HG03520 (cell line): ENCODE data around the gene BCORL1.

Source experiments
- ATAC-seq: cut with Tn5 transposase; IDR thresholded peaks from one replicate; pipeline ENCODE4 v1.9.1; 2021; ENCODE audit warnings: mild to moderate bottlenecking, moderate library complexity; ENCODE audit not compliant: unreplicated experiment

The BCORL1 gene

DNA sequence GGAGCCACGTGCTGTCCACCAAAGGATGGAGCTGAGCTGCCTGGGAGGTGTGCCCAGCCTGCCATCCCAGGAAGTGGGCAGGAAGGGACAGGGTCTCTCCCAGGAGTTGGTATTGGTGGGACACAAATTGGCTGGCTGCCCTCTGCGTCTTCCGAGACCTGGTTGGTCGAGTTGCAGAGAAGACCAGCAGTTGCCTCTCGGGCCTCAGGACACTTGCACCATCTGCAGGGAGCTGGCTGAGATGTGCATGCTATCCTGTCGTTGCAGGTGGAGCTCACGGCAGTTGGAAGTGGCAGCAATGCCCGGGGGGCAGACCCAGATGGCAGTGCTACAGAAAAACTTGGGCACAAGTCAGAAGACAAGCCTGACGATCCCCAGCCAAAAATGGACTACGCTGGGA lies 30.2 kb downstream of the BCORL1 start:
- no peak for ATAC-seq

DNA sequence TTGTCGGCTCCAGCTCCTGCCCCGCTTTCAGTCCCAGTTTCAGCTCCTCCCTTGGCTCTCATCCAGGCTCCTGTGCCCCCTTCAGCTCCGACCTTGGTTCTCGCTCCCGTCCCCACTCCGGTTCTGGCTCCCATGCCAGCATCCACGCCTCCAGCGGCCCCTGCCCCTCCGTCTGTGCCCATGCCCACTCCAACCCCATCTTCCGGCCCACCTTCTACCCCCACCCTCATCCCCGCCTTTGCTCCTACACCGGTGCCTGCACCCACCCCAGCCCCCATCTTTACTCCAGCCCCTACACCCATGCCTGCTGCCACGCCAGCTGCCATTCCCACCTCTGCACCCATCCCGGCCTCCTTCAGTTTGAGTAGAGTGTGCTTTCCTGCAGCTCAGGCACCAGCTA lies 31.2 kb downstream of the BCORL1 start:
- ATAC-seq: no peak

DNA sequence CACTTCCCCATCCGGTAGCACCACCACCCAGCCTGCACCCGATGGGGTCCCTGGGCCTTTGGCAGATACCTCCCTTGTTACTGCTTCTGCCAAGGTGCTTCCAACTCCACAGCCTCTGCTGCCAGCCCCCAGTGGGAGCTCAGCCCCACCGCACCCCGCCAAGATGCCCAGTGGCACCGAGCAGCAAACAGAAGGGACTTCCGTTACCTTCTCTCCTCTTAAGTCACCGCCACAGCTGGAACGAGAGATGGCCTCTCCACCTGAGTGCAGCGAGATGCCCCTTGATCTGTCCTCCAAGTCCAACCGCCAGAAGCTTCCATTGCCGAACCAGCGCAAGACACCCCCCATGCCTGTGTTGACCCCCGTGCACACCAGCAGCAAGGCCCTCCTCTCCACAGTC lies 31.9 kb downstream of the BCORL1 start:
- ATAC-seq: no peak

DNA sequence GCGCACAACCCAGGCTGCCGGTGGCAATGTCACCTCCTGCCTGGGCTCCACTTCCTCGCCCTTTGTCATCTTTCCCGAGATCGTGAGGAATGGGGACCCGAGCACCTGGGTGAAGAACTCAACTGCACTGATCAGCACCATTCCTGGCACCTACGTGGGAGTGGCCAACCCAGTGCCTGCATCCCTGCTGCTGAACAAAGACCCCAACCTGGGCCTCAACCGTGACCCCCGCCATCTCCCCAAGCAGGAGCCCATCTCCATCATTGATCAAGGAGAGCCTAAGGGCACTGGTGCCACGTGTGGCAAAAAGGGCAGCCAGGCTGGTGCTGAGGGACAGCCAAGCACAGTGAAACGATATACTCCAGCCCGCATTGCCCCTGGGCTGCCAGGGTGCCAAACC lies 32.3 kb downstream of the BCORL1 start:
- ATAC-seq: no peak

DNA sequence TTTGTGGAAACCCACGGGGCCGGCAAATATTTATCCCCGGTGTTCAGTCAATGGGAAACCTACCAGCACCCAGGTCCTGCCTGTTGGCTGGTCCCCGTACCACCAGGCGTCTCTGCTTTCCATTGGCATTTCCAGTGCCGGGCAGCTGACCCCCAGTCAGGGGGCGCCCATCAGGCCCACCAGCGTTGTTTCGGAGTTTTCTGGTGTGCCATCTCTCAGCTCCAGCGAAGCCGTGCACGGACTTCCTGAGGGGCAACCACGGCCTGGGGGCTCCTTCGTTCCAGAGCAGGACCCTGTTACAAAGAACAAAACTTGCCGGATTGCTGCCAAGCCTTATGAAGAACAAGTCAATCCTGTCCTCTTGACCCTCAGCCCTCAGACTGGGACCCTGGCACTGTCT lies 32.7 kb downstream of the BCORL1 start:
- no peak for ATAC-seq

DNA sequence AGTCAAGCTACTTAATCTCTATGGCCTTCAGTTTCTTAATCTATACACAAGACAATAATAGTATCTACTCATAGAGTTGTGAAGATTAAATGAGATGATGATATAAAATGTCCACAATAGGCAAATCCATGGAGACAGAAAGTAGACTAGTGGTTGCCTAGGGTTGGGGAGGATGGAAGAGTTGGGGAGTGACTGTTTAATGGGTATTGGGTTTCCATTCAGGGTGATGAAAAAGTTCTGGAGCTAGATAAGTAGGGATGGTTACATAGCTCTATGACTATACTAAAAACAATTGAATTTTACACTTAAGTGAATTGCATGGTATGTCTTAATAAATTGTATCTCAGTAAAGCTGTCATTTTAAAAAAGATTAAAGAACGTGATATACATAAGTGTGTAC lies 35.7 kb downstream of the BCORL1 start:
- ATAC-seq: no peak

DNA sequence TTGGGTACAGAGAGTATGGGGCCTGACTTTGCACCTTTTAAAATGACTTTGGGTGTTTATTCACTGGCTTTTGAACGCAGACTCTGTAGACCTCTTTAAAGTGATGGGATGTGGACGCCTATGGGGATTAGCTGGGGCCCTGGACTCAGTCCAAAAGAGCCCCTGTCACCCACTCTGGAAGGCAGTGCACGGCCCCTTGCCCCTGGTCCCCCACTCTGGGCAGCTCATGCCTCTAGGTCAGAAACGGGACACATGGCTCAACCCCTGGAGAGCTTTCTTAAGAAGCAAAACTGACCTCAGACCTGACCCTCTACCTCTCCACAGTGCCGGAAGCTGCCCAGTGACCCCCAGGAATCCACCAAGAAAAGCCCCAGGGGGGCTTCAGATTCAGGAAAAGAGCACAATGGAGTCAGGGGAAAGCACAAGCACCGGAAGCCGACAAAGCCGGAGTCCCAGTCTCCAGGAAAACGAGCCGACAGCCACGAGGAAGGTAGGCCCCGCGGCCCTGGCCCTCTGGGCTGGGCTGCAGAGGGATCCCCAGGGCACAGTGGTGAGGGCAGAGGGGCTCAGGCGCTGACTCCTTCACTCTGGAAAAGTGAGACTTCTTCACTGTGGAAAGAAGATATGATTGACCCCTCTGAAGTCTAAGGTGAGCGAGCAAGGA lies 38.4 kb downstream of the BCORL1 start:
- ATAC-seq: no peak

DNA sequence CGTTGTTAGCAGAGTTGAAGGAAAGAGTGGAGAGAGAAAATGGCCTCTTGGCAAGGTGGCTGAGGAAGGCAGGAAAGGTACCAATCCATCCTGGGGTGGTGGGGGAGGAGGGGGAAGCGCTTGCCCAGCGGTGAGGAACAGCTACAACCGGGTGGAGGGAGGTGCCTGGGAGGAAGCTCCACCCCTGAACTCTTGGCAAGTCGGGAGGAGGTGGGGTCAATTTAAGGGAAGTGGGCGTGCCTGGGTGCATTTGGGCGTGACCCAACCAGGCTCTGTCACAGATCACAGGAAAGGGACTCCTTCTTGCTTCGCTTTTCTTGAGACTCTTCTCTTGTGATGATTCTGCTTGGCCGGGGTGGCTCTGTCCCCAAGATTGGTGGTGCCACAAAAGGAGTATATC lies 41.7 kb downstream of the BCORL1 start:
- ATAC-seq: peak; percentile 96

DNA sequence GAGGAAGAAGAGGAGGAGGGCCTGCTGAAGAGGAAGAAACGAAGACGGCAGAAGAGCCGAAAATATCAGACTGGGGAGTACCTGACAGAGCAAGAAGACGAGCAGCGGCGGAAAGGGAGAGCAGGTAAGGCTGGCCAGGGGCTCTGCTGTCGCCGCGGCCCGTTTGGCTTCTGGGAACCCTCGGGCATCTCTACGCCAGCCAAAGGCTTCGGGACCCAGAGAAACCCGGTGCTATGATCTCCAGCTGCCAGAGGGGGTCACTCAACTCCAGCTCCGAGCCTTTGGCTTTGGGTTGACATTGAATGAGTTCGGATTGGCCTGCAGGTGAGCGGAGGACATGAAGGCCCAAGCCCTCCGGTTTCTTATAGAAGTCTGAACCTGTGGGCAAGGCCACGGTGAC lies 42.8 kb downstream of the BCORL1 start:
- ATAC-seq: no peak

DNA sequence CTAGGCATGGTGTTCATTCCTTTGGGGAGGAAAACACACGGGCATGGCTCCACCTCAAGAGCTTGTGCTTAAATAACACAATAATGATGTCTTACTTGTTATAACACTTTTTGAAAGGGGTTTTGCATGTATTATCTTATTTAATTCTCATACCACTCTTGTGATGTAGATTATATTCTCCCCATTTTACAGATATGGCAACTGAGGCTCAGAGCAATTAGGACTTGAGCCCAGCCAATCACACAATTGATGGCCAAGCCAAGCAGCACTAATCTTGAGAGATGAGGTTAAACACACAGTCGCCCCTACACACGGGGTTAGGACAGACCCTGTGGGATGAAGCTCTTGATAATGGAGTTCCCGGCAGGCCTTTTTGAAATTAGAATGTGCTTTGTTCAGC lies 45.1 kb downstream of the BCORL1 start:
- no peak for ATAC-seq

DNA sequence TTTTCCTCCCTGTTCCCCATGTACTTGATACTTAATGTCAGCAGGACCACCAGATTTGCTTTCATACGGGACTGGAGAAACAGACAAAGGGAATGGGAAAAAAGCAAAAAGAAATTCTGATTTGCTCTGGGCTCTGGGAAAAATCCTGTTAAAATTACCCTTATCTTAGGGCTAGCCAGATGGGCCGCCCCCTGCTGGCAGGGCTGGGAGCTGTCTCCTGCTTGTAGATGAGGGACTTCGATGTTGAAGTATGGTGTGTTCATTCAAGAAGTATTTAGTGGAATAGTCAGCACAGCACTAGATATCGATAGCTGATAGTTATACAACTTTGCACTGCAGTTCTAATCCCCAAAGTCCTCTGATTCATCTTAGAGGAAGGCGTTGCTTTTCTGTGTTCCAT lies 45.8 kb downstream of the BCORL1 start:
- no peak for ATAC-seq

DNA sequence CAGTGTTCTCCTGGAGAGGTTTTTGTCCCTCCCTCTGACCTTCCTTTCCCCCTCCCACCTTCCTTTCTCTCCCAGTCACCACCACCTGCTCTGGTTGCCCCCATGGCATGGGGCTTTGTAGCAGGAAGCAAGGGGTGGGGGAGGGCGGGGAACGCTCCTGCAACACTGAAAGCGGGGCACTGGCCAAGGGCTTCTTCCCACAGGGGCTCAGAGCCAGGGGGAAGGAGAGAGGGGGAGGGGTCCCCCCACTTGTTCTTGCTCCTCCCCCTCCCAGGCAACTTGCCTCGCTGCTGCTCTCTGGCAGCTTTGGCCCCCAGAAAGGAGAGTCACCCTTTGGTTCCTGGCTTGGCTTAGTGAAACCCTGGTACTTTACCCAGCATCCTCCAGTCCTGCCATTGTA lies 48.4 kb downstream of the BCORL1 start:
- ATAC-seq: no peak

DNA sequence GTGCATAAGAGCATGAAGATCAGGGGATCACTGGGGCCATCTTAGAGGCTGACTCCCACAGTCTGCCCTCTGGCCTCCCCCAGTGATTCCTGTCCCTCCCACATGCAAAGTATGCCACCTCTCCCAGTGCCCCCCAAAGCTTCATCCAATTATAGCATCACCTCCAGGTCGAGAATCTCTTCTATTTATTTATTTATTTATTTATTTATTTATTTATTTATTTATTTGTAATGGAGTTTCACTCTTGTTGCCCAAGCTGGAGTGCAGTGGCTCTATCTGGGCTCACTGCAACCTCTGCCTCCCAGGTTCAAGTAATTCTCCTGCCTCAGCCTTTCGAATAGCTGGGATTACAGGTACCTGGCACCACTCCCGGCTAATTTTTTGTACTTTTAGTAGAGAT lies 50.1 kb downstream of the BCORL1 start:
- ATAC-seq: no peak

DNA sequence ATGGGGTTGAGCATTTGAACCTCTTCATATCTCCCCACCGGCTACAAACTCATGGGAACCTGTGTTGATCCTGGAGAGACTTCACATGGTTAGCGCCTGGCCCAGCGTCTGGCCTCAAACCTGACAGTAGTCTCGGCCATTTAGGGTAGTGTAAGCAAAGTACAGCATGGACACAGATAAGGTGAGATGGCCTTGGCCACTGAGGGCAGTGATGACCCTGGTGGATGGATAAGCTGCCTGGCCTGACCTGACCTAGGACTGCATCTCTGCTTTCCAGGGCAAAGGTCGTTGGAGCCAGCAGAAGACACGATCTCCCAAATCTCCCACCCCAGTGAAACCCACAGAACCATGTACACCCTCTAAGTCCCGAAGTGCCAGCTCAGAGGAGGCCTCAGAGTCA lies 51.7 kb downstream of the BCORL1 start:
- no peak for ATAC-seq

DNA sequence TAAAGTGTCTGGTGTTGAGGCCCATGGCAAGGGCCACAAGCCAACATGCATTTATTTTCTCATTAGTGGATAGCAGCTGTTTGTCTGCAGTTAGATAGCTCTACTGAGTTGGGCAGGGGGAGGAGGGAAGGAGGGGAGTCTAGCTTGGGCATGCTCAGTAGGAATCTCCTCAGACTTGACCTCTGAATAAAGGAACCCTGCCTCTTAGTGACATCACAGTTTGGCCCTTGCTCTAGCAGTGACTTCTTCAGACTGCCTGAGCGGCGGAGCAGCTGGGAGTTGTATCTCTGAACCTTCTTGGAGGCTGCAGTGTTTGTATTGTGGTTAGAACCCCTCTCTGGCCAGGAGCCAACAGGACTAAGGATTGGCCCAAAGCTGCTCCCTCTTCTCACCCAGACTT lies 57.4 kb downstream of the BCORL1 start:
- no peak for ATAC-seq

DNA sequence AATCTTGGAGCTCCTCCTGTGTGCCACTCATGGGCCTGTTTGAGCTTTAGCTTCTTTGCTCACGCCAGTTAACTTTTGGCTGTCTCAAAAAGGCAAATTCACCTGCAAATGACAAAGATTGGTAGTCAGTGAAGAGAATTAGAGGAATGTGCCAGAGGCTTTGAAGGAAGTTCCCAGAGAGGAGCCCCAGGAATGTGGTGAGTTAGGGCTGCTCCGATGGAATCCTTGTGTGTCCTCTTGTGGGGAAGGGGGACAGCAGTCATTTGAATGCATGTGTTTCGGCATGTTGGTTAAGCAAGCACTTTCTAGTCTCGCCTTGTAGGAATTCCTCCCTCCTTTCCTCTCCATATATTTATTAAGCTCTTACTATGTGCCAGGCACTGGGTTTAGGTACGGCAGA lies 65.0 kb downstream of the BCORL1 start:
- ATAC-seq: no peak

DNA sequence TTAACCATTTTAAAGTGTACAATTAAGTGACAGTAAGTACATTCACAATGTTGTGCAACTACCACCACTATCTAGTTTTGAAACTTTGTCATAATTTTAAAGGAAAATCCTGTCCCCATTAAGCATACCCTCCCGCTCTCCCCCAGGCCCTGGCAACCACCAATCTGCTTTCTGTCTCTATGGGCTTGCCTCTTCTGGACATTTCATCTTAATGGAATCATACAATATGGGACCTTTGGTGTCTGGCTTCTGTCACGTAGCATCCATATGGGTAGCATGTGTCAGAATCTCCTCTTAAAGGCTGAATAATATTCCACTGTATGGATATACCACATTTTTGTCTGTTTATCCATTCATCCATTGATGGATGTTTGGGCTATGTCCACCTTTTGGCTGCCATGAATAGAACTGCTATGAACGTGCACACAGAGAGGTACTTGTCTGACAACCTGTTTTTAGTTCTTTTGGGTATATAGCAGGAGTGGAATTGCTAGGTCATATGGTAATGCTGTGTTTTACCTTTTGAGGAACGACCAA lies 66.3 kb downstream of the BCORL1 start:
- ATAC-seq: no peak

DNA sequence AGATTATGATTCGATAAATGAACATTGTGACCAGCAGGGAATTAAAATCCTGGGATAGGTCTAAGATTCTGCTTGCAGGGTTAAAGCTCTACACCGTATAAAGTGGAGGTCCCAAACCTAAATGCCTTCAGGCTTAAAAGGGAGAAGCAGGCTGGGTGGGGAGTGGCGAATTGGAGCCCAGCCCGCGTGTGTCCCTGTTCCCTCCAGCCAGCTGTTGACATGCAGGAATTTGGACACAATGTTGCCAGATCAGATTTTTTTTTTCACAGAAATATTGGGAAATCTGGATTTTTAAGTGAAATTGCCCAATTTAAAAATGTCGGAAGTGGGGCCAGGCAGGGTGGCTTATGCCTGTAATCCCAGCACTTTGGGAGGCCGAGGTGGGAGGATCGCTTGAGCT lies 67.4 kb downstream of the BCORL1 start:
- no peak for ATAC-seq

DNA sequence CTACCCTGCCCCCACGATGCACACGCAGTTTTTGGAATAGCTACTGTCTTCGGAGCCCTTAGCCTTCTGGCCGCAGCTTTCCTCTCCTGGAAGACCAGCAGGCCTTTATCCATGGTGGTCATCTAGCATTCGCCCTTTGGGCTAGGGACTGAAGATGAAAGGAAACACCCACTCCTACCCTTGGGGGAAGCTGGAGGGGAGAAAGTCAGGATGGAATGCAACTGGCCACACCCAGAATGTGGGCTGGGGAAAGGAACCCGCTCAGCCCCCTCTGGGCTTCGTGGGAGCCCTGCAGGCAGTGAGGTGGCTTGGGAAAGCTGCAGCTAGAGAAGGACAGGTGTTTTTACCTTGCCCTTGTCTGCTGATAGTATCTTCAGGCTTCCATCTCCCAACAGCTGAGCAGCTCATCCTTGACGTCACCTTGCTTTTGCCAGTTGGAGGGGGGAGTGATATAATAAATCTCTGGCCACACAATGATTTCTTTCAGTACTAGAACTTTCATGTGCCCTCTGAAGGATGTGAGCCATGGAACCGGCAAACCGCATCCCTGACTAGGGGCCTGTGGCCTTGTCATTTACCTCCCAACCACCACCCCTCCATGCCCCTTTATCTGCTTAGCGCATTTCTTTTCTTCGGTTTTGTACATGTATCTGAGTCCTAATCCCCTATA lies 68.9 kb downstream of the BCORL1 start:
- no peak for ATAC-seq

DNA sequence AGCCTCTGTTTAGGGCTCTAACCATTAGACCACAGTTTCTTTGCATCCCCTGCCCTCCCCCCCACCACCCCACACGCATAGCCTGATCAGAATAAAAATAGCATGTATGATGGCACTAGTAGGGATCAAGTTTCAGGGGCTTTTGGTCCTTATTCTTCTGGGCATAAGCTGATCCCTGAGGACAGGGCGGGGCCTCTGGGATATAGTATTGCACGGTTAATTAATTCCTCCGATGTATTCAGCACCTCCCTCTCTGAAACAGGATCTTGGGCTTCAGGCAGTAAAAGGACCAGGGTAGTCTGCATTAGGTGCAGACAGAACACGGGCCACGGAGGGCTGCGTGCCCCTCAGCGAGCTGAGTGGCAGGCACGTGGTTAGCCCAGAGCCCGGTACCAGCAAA lies 70.8 kb downstream of the BCORL1 start:
- no peak for ATAC-seq

DNA sequence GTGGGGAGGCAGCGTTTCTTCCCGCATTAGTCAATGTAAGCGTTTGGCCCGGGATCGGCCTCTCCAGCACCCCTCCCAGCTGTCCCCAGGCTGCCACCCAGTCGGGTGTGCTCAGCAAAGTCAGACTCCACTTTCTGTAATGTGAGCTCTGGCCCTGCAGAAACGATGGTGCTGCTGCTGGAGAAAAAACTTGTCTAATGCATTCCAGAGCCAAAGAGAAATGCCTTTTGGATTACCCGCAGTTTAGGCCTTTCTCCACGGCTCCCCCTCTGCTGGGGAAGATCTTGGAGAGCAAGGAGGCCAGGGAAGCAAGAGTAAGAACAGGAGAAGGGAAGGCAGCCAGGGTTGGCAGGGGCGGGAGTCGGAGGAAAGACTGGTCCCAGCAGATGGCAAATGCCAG lies 72.7 kb downstream of the BCORL1 start:
- no peak for ATAC-seq

DNA sequence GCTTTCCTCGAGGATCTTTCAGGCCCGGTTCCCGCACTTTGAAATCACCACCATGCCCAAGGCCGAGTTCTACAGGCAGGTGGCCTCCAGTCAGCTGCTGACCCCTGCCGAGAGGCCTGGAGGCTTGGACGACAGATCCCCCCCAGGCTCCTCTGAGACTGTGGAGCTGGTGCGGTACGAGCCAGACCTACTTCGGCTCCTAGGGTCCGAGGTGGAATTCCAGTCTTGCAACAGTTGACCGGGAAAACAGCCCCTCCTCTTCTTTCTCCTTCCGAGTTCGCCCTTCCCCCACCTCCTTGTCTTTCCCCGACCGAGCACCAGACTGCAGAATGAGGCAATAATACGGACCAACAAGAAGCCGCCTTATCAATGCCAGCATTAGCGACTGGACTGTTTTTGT lies 73.5 kb downstream of the BCORL1 start:
- ATAC-seq: no peak

DNA sequence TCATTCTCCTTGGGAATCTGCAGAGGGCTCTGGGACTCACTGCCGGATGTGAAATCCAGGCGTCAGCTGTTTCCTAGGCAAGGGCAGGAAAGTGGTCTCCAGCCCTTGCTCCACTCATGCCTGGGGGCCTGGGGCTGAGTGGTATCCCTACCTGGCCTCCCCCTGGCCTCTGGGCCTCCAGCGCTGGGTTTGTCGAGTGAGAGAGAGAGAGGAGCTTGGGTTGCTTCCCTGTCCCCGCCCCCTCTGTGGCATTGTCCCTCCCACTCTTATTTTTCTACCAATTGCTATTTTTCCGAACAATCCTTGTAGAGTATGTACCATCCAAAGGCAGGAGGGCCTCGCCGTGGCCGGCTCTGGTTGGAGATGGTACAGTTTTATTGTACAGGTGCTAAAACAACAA lies 74.8 kb downstream of the BCORL1 start:
- ATAC-seq: no peak
